Mammary epithelial cell (primary cell): ENCODE results near the gene ANKZF1.

Experiments
- CTCF ChIP-seq, 2 donors: IDR thresholded peaks in 1 of 2; conservative IDR thresholded peaks in 1 of 2; 2 replicates each; pipeline ENCODE4 v1.5.1; 2011 to 2012; ENCODE audit warnings: inconsistent platforms in 2 of 2, low read length in 2 of 2, mild to moderate bottlenecking in 2 of 2, control low read depth in 1 of 2, low read depth in 1 of 2; ENCODE audit not compliant: insufficient read depth in 1 of 2; ENCODE audit errors: extremely low read depth in 1 of 2
- EZH2 ChIP-seq: IDR thresholded peaks from 2 replicates; pipeline ENCODE4 v1.6.1; 2012; ENCODE audit warnings: low read length, inconsistent platforms, borderline replicate concordance

- TF ChIP-seq CTCF (conservative IDR thresholded peaks at IDR 0.05 in 1 of 2, IDR thresholded peaks at IDR 0.05 in 1 of 2; ENCODE audit: extremely low read depth in 1 of 2, insufficient read depth in 1 of 2, low read depth in 1 of 2, low read length in 2 of 2) = no peak
- TF ChIP-seq EZH2 = no peak
These were observed 25.0 kb upstream of the ANKZF1 start for GRCh38 chr2:219204425-219205164.
